K562 (cell line): Measurements from ENCODE around the gene MGST1. TPM values are rescaled to one million over a fixed set of nuclear protein-coding genes. Genes with fewer than 3 reads are reported as not detected.

Source experiments
- ATAC-seq: fragments of 200-7000 bp; cut with Tn5 transposase; 3 replicates; pipeline ENCODE4 v1.9.1; 2020; ENCODE audit warnings: moderate library complexity
- BruUV-seq: library from RNA; stranded (reverse); fragments of 400-500 nt; replicated peaks from 2 replicates; lab custom pipeline; 2021; lab: Mats Ljungman, UMichigan
- CTCF ChIA-PET: fragments of 300-600 bp; formaldehyde crosslinking; extraction: SDS; loops from one replicate; lab custom pipeline; 2021; ENCODE audit warnings: low intra/inter-chr PET ratio; lab: Yijun Ruan, JAX
- POLR2A ChIA-PET: fragments of 300-600, 350-650 bp; sonication (Branson Sonifier 250); formaldehyde crosslinking; extraction: SDS; loops from one replicate; lab custom pipeline; 2021; ENCODE audit warnings: antibody characterized with exemption, inconsistent platforms; lab: Yijun Ruan, JAX
- DNase-seq, 4 experiments: peaks; one replicate each; pipeline versions ENCODE4 v3.0.0 to v3.0.0-alpha.2; 2011 to 2018; ENCODE audit warnings: low spot score in 3 of 4, mixed read lengths in 3 of 4; ENCODE audit errors: extremely low read depth in 1 of 4
- FAIRE-seq: peaks from 2 replicates; lab custom pipeline; 2011; peaks lifted over from hg19 to GRCh38; lab: Jason Lieb, UNC
- H2AFZ ChIP-seq: 2 replicates; pipeline ENCODE4 v1.6.0; 2011; ENCODE audit warnings: low read depth, low read length, control low read depth, inconsistent platforms
- H3K27ac ChIP-seq: fragments of 200-600 bp; 3 replicates; pipeline ENCODE4 v1.8.0; 2011; ENCODE audit warnings: low read depth, mild to moderate bottlenecking, control low read depth, inconsistent platforms, low read length, moderate library complexity, mixed read lengths; ENCODE audit errors: extremely low read depth
- H3K27me3 ChIP-seq, 2 experiments: fragments of 300-600 bp in 1 of 2; 2 replicates in 1 of 2; 3 replicates in 1 of 2; pipeline versions ENCODE4 v1.6.0 to v1.8.0; 2011; ENCODE audit warnings: inconsistent platforms in 2 of 2, low read length in 2 of 2, mild to moderate bottlenecking in 1 of 2, mixed read lengths in 1 of 2, moderate library complexity in 1 of 2; ENCODE audit not compliant: control insufficient read depth in 2 of 2, insufficient read depth in 2 of 2
- H3K36me3 ChIP-seq: fragments of 300-600 bp; 3 replicates; pipeline ENCODE4 v1.8.0; 2011; ENCODE audit warnings: mild to moderate bottlenecking, low read length, inconsistent platforms; ENCODE audit not compliant: control insufficient read depth, insufficient read depth
- H3K4me1 ChIP-seq, 2 experiments: fragments of 200-600 bp in 1 of 2; replicated peaks in 1 of 2; 2 replicates in 1 of 2; 3 replicates in 1 of 2; pipeline versions ENCODE4 v1.5.1 to v1.8.0; 2011; ENCODE audit warnings: inconsistent platforms in 2 of 2, low read length in 2 of 2, mild to moderate bottlenecking in 1 of 2, mixed read lengths in 1 of 2, moderate library complexity in 1 of 2; ENCODE audit not compliant: control insufficient read depth in 2 of 2, insufficient read depth in 2 of 2
- H3K4me2 ChIP-seq: 2 replicates; pipeline ENCODE4 v1.6.1; 2011; ENCODE audit warnings: low read length, control low read depth, inconsistent platforms, mixed read lengths; ENCODE audit not compliant: insufficient read depth
- H3K4me3 ChIP-seq: fragments of 200-600 bp; sonication (generic), shearing (Covaris generic); 2 replicates; pipeline ENCODE4 v1.5.1; 2016; ENCODE audit warnings: control low read depth, inconsistent platforms
- H3K79me2 ChIP-seq: fragments of 200-600 bp; 3 replicates; pipeline ENCODE4 v1.8.0; 2011; ENCODE audit warnings: low read length, inconsistent platforms; ENCODE audit not compliant: control insufficient read depth, insufficient read depth
- H3K9ac ChIP-seq, 2 experiments: 2 replicates each; pipeline versions ENCODE4 v1.6.0 to v1.6.1; 2011; ENCODE audit warnings: low read depth in 2 of 2, low read length in 2 of 2, control low read depth in 1 of 2, inconsistent platforms in 1 of 2, mild to moderate bottlenecking in 1 of 2, mixed read lengths in 1 of 2; ENCODE audit not compliant: insufficient read depth in 1 of 2
- H3K9me1 ChIP-seq: one replicate; pipeline ENCODE4 v1.6.0; 2011; ENCODE audit warnings: inconsistent platforms, mild to moderate bottlenecking, low read length, moderate library complexity; ENCODE audit not compliant: control insufficient read depth, insufficient read depth
- H3K9me3 ChIP-seq: replicated peaks from 2 replicates; pipeline ENCODE4 v1.5.1; 2011; ENCODE audit warnings: low read depth, low read length, inconsistent platforms; ENCODE audit not compliant: control insufficient read depth, insufficient read depth
- H4K20me1 ChIP-seq: replicated peaks from 2 replicates; pipeline ENCODE4 v1.6.1; 2011; ENCODE audit warnings: low read length, inconsistent platforms, mixed read lengths; ENCODE audit not compliant: control insufficient read depth, insufficient read depth
- ETV5 ChIP-seq: sonication (generic); formaldehyde crosslinking; IDR thresholded peaks from 2 replicates; pipeline ENCODE4 v1.4.0; 2020; ENCODE audit warnings: low read depth, mild to moderate bottlenecking, missing genetic modification reagents
- FOXK2 ChIP-seq, 2 experiments: fragments of 450-650 bp; IDR thresholded peaks in 1 of 2; conservative IDR thresholded peaks in 1 of 2; 2 replicates each; pipeline ENCODE4 v1.6.1; 2016; ENCODE audit warnings: low read depth in 2 of 2, mild to moderate bottlenecking in 1 of 2
- HMGN3 ChIP-seq: IDR thresholded peaks from 2 replicates; pipeline ENCODE4 v1.6.1; 2011; ENCODE audit warnings: borderline replicate concordance, low read depth, mild to moderate bottlenecking, mixed read lengths, low read length; ENCODE audit not compliant: insufficient read length; ENCODE audit errors: extremely low read depth
- HOXB6 ChIP-seq: fragments of 250-450 bp; sonication (Bioruptor Pico); IDR thresholded peaks from 2 replicates; pipeline ENCODE4 v1.5.1; 2022; ENCODE audit warnings: mild to moderate bottlenecking, borderline replicate concordance
- ILF3 ChIP-seq: fragments of 450-650 bp; IDR thresholded peaks from 2 replicates; pipeline ENCODE4 v1.6.1; 2018; ENCODE audit warnings: antibody characterized with exemption, mild to moderate bottlenecking, moderate library complexity, borderline replicate concordance
- MTA1 ChIP-seq: fragments of 450-650 bp; IDR thresholded peaks from 2 replicates; pipeline ENCODE4 v1.6.1; 2017; ENCODE audit warnings: borderline replicate concordance
- PHF20 ChIP-seq: fragments of 450-650 bp; IDR thresholded peaks from 2 replicates; pipeline ENCODE4 v1.6.1; 2018; ENCODE audit not compliant: partially characterized antibody
- SIN3B ChIP-seq: fragments of 450-650 bp; IDR thresholded peaks from 2 replicates; pipeline ENCODE4 v1.6.1; 2017; ENCODE audit warnings: low read depth, mild to moderate bottlenecking, moderate library complexity
- TARDBP ChIP-seq: fragments of 450-650 bp; IDR thresholded peaks from 2 replicates; pipeline ENCODE4 v1.6.1; 2016
- XRCC5 ChIP-seq: fragments of 200-400 bp; formaldehyde crosslinking; IDR thresholded peaks from 2 replicates; pipeline ENCODE4 v1.6.1; 2017; ENCODE audit warnings: low read depth, mild to moderate bottlenecking, low read length
- ZNF217 ChIP-seq: sonication (generic); formaldehyde crosslinking; IDR thresholded peaks from 2 replicates; pipeline ENCODE4 v1.8.0; 2022; ENCODE audit warnings: mild to moderate bottlenecking, missing genetic modification reagents
- ZNF282 ChIP-seq: sonication (generic); formaldehyde crosslinking; IDR thresholded peaks from 2 replicates; pipeline ENCODE4 v1.8.1; 2023; ENCODE audit warnings: missing genetic modification reagents
- WGBS: fragments of 100-300 bp; shearing (Covaris generic); methylation state at CpG from one replicate; pipeline ENCODE4 v1.1.6; 2016; ENCODE audit warnings: low coverage, mixed read lengths; ENCODE audit not compliant: insufficient coverage; ENCODE audit errors: missing lambda C conversion rate; 5-methylcytosine and 5-hydroxymethylcytosine counted together
- in situ Hi-C: fragments of 300-500 bp; cut with MboI; formaldehyde crosslinking; loops from 4 replicates; pipeline ENCODE4 v1.15.0; 2018; ENCODE audit warnings: inconsistent platforms, mixed read lengths
- intact Hi-C: fragments of 100-400 bp; cut with micrococcal nuclease; formaldehyde crosslinking; loops from 2 replicates; pipeline ENCODE4 v1.14.2; 2022
- polyA plus RNA-seq, 8 experiments: library from polyadenylated mRNA; depleted of rRNA in 4 of 8; stranded (reverse) in 5 of 8; unstranded in 3 of 8; fragments of >200 nt; fragmentation: Nextera tagmentation in 2 of 8; fragmentation: Illumina TruSeq in 1 of 8; extraction: Ambion mirVana in 2 of 8; extraction: Trizol in 1 of 8; gene quantifications; 2 replicates each; pipeline versions ENCODE4 v1.2.1 to v1.2.3, GENCODE V29; 2011 to 2014; ENCODE audit warnings: inconsistent platforms in 1 of 8, missing spikeins in 1 of 8
- total RNA-seq, 7 experiments: library from RNA; depleted of rRNA in 6 of 7; stranded (reverse); fragments of >200 nt in 6 of 7; fragmentation: Illumina TruSeq in 2 of 7; extraction: Trizol in 2 of 7; gene quantifications; 2 replicates each; pipeline versions ENCODE4 v1.2.1 to v1.2.3, GENCODE V29; 2011 to 2021; ENCODE audit warnings: low replicate concordance in 1 of 7
- TF ChIP-seq, protein P1 (sequence below): sonication (generic); formaldehyde crosslinking; IDR thresholded peaks from 2 replicates; pipeline ENCODE4 v1.8.1; 2023; ENCODE audit warnings: mild to moderate bottlenecking, missing genetic modification reagents
- TF ChIP-seq, protein P2 (sequence below): fragments of 450-650 bp; formaldehyde crosslinking; IDR thresholded peaks from 2 replicates; pipeline ENCODE4 v1.4.0; 2022; ENCODE audit warnings: mild to moderate bottlenecking, moderate library complexity
- TF ChIP-seq, protein P3 (sequence below): sonication (generic); formaldehyde crosslinking; IDR thresholded peaks from 2 replicates; pipeline ENCODE4 v1.9.0; 2022; ENCODE audit warnings: mild to moderate bottlenecking, missing genetic modification reagents
- TF ChIP-seq, protein P4 (sequence below): fragments of 250-450 bp; sonication (Bioruptor Pico); IDR thresholded peaks from 2 replicates; pipeline ENCODE4 v1.4.0; 2020; ENCODE audit warnings: mild to moderate bottlenecking, moderate library complexity

MGST1 gene
- total and polyA plus RNA-seq, 9 of the 15 experiments (the other 6 are each of a cell fraction or from before 2014, with no cell fraction given), result 12.1 to 190 (median 73.3) TPM

DNA sequence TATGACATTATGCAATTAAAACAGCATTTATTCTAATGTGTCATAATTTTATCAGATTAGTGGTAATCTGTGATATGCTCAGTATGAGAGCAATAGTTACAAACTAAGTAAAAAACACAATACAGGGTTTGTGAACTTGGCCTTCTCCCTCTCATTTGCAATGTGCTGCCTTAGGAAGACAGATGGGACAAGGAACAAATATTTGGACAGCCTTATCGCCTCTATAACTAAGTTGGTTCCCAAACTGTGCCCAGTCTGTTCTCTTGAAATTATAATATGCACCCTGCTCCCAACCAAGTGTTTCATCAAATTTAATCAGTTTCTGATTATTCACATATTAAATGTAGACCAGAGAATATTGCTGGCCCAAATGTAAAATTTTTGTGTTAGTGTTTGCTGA, 22.7 kb downstream of the MGST1 start:
- Histone ChIP-seq H2AFZ (no peak overlapping the region), H3K79me2 (no peaks in the 10 kb centered on the region), H3K27me3 (no peaks in the 10 kb centered on the region), H3K27ac (no peak overlapping the region), H3K4me1 (no peaks in the 10 kb centered on the region), H3K9ac (no peak overlapping the region), H3K36me3 (no peaks in the 10 kb centered on the region), H3K4me2 (no peak overlapping the region), H4K20me1 (no peaks in the 10 kb centered on the region), H3K9me3 (no peaks in the 10 kb centered on the region), H3K9me1 (no peaks in the 10 kb centered on the region), H3K4me3 (no peak overlapping the region)
- DNase-seq, result no peak
- no TSS peak for BruUV-seq
- ATAC-seq, result no peak
- intact Hi-C loops, result no loop called here
- ChIA-PET CTCF (no interaction called here), POLR2A (no interaction called here)
- 0% methylated on average over 1 of the region's 1 CpG for WGBS
- in situ Hi-C loops, result no loop called here
- FAIRE-seq, result no peak
- TF ChIP-seq XRCC5 (no peak), MTA1 (no peak), PHF20 (no peak), TARDBP (no peak), HOXB6 (CRISPR knock-in tag) (no peak), FOXK2 (conservative IDR thresholded peaks at IDR 0.05 in 1 of 2, IDR thresholded peaks at IDR 0.05 in 1 of 2; ENCODE audit: low read depth in 2 of 2) (no peak), ZNF282 (CRISPR knock-in tag) (no peak), ILF3 (no peak), HMGN3 (no peak), SIN3B (no peak), ZNF217 (CRISPR knock-in tag) (no peak), ETV5 (CRISPR knock-in tag) (no peak)
- TF ChIP-seq, protein P1, sequence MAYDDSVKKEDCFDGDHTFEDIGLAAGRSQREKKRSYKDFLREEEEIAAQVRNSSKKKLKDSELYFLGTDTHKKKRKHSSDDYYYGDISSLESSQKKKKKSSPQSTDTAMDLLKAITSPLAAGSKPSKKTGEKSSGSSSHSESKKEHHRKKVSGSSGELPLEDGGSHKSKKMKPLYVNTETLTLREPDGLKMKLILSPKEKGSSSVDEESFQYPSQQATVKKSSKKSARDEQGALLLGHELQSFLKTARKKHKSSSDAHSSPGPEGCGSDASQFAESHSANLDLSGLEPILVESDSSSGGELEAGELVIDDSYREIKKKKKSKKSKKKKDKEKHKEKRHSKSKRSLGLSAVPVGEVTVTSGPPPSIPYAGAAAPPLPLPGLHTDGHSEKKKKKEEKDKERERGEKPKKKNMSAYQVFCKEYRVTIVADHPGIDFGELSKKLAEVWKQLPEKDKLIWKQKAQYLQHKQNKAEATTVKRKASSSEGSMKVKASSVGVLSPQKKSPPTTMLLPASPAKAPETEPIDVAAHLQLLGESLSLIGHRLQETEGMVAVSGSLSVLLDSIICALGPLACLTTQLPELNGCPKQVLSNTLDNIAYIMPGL (CRISPR knock-in tag), result no peak
- TF ChIP-seq, protein P2, sequence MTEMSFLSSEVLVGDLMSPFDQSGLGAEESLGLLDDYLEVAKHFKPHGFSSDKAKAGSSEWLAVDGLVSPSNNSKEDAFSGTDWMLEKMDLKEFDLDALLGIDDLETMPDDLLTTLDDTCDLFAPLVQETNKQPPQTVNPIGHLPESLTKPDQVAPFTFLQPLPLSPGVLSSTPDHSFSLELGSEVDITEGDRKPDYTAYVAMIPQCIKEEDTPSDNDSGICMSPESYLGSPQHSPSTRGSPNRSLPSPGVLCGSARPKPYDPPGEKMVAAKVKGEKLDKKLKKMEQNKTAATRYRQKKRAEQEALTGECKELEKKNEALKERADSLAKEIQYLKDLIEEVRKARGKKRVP (CRISPR knock-in tag), result no peak
- TF ChIP-seq, protein P3, sequence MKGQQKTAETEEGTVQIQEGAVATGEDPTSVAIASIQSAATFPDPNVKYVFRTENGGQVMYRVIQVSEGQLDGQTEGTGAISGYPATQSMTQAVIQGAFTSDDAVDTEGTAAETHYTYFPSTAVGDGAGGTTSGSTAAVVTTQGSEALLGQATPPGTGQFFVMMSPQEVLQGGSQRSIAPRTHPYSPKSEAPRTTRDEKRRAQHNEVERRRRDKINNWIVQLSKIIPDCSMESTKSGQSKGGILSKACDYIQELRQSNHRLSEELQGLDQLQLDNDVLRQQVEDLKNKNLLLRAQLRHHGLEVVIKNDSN (CRISPR knock-in tag), result no peak
- TF ChIP-seq, protein P4, sequence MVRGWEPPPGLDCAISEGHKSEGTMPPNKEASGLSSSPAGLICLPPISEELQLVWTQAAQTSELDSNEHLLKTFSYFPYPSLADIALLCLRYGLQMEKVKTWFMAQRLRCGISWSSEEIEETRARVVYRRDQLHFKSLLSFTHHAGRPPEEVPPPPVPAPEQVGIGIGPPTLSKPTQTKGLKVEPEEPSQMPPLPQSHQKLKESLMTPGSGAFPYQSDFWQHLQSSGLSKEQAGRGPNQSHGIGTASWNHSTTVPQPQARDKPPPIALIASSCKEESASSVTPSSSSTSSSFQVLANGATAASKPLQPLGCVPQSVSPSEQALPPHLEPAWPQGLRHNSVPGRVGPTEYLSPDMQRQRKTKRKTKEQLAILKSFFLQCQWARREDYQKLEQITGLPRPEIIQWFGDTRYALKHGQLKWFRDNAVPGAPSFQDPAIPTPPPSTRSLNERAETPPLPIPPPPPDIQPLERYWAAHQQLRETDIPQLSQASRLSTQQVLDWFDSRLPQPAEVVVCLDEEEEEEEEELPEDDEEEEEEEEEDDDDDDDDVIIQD (CRISPR knock-in tag), result no peak
